Bronchial smooth muscle cell (primary cell): ENCODE results near the gene ST3GAL6. TPM values are rescaled to one million over a fixed set of nuclear protein-coding genes. Genes with fewer than 3 reads are reported as not detected.

Experiments used
- total RNA-seq: library from RNA; depleted of rRNA; stranded (reverse); fragments of >200 nt; gene quantifications from 2 replicates; pipeline ENCODE4 v1.2.1, GENCODE V29; 2014

Gene ST3GAL6
- 1.3 TPM in 2 replicates for total RNA-seq

GRCh38 chr3:98763076-98763475, at the start of gene ST3GAL6:
Gene ST3GAL6, plus strand, starts transcription at chr3:98763340. Its CDS starts 5,101 bp downstream, at chr3:98768441.

Other genes starting within 250 kb of the ST3GAL6 start
- 37.8 and 50.4 TPM in 2 replicates for gene CLDND1, start 240.4 kb upstream of the ST3GAL6 start, total RNA-seq
- not detected in 2 replicates for gene GPR15, start 231.4 kb upstream of the ST3GAL6 start, total RNA-seq
- 15.2 and 20.5 TPM in 2 replicates for gene CPOX, start 169.7 kb upstream of the ST3GAL6 start, total RNA-seq
- 48.5 and 87.0 TPM in 2 replicates for gene DCBLD2, start 138.4 kb downstream of the ST3GAL6 start, total RNA-seq